ENCODE results near the gene CHD1.
A peak's percentile ranks its signal among the peaks of the same experiment; 100 is the strongest.

The CHD1 gene

DNA sequence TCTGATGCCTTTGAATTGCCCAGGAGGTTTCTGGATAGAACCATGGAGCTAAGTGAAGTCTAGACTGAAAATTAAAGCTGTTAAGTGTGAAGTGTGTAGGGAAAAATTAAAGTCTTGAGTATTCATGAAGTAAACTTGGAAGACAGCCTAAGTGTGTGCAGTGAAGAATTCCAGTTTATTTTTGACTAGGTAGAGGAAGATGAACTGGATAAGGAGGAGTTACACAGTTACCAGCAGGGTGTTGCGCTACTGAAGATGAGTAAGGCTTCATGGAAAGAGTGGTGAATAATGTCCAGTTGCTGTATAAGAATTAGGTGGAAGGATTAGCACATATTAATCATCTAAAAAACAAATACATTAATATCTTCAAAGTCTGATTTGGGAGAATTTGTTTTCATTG, 5.7 kb upstream of the CHD1 start:
- DNase-seq = no peak

DNA sequence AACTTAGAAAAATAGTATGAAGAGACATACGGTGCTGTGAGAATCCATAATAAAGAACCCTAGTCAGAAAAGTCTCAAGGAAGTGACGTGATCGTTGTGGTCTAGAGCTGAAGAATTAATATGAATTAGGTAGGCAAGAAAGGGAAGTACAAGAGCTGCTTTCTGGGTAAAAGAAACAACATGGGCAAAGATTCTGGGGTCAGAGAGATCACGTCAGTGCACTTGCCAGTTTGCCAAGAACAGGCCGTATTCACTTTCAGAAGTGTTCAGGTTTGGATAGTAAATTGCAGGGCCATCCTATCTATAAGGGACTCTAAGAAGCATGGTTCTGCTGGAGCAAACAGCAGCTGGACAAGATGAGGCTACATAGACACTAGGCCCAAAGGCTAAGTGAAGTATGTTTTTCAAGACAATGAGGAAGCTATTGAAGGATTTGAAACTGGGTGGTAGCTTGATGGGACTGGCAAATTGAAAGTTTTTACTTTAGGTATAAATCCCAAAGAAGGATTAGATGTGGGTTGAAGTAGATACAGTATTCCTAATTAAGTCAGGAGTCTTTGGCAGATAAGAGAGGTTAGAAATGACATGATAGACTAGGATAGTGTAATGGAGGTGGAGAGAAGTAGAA, 4.8 kb upstream of the CHD1 start:
- DNase-seq = peak; percentile 43

DNA sequence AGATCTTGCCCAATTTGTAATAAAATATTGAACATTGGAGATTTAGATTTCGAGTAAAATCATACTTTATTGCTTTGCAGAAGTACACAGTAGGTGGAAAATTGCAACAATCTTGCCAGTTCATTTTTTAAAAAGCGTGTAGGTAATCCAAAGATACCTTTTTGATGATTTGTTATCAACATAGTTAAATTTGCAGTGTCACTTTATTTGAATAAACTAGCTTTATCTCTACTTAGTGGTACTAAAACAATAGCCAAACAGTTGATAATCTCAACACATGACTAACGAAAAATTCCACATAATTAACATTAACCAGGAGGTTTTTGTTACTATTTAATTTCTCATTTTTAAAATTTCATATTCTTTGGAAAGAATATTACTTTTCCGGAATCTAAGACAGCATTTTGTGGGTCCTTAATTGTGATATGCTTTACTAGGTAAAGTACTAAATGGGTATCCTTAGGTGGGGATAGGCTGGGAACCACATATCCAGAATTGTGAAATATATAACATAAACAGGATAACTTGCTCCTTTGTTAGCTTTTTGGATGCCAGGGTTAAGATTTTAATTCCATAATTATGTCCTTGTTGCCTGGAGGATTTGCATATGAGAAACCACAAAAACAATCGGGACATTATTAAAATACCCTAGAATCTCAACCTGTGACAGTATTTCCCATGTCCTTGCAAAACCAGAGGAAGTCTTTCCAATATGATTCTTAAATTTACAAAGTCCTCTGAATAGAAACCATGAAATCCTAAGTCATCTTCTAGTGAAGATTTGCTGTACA, 2.4 kb upstream of the CHD1 start:
- DNase-seq = no peak

DNA sequence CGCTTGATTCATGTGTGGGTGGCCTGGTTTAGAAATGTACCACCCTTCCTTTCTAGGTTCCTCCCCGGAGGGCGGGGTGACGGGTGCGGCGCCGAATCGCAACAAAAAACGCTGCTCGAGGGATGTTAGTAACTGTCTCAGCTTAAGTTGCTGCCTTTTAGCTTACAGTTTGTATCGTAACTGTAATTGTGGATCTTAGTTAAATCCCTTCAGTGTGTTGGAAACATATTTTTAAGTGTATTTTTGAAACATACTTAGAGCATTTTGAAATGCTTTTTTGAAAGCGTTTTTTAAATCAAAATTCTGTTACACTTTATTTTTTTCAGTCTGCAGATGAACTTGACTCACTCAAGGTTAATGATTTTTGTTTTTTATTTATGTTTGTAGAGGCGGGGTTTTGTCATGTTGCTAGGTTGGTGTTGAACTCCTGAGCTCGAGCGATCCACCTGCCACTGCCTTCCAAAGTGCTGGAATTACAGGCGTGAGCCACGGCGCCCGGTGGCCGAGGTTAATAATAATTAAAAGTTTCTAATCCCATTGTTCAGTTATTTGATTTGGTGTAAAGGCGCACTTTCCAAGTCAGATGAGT, 997 bp upstream of the CHD1 start:
- peak; percentile 93 for DNase-seq

DNA sequence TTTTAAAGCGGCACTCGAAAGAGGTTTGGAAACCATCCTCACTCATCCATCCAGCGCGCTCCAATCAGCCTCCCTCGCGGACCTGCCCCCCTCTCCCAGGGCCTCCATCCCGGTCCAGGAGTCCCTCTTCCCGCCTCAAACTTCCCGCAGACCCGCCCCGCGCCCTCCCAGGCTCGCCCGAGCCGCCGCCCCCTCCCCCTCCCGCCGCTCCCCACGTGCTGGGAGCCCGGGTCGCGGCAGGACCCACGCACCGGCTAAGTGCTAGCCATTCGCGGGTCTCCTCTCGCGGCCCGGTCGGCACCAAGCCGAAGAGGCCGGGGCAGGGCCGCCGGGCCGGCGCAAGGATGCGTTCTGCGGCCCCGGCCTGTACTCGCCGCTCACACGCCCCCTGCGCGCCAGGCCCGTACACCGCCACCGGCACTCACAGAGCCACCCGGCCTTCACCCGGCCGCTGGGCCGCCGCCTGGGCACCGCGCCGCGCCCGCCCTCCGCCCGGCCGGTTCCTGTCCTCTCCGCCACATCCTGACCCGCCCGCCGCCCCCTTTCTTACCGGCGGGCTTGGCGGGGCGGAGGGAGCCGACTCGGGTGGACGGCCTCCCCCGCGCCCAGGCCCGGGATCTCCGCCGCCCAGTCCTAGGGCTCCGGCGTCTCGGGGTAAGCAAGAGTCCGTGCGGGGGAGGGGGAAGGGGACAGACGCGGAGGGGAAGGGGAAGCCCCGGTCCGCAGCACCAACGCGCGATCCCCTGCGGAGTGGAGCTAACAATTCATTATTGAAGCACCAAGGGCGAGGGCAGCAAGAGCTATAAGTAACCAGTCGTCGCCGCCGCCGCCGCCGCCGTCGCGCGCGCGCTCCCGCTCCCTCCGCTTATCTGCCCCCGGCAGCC, 576 bp downstream of the CHD1 start:
- peak; percentile 47 for DNase-seq

DNA sequence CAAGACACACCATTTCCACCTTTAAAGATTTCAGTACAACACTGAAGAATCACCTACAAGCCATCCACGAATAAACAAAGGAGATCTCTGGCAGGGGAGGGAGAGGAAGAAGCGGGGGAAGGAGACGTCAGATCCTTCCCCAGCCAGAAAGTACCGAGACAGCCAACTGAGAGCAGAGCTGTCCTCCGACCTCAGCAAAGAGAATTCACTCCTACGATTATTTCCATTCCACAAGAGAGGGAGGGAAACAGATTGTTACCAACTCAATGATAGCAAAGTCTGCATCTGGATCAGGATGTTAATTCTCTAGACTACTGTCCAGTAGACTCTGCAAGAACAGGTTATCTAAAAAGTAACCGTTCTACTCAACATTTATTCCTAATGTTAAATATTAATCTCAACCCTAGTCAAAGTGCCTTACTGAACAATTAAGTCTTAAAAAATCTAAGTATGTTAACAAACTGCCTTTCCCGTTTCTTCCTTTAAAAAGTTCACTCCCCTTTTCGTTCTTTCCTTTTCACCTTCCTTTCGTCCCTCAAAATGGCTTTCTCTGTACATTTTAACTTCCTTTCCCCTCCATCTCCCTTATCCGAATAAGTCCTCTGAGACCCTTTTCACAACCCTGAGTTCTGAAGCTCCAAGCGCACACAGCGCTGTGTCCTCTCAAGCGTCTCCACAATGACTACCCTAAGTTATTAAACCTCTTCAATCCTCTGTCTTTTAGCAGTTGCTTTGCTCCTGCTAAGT, 1.4 kb downstream of the CHD1 start:
- peak; percentile 63 for DNase-seq

DNA sequence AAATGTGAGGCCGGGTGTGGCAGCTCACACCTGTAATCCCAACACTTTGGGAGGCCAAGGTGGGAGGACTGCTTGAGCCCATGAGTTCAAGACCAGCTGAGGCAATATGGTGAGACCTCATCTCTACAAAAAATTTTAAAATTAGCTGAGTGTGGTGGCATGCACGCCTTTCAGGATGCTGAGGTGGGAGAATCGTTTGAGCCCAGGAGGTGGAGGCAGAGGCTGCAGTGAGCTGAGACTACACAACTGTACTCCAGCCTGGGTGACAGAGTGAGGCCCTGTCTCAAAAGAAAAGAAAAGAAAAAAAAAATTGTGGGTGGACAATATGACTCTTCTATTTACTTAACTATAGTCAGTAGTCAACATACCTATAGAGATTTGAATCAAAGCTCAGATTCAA, 4.8 kb downstream of the CHD1 start:
- DNase-seq = no peak

DNA sequence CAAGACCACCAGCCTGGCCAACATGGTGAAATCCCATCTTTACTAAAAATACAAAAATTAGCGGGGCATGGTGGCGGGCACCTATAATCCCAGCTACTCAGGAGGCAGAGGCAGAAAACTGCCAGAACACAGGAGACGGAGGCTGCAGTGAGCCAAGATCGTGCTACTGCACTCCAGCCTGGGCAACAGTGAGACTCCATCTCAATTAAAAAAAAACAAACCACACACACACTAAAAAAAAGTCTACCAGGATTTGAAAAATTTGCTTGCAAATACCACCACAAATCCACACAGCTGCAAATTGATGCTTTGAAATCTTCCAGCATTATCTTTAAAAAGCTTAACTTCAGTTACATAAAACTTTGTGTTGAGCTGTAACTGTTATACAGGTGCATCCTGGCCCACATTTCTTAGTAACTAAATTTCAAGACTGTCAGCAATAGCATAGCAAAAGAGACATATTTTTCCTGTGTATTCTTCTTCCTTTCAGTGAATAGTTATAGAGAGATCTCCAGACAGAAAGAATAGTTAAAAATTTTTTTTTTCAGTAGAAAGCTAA, 6.8 kb downstream of the CHD1 start:
- no peak for DNase-seq

DNA sequence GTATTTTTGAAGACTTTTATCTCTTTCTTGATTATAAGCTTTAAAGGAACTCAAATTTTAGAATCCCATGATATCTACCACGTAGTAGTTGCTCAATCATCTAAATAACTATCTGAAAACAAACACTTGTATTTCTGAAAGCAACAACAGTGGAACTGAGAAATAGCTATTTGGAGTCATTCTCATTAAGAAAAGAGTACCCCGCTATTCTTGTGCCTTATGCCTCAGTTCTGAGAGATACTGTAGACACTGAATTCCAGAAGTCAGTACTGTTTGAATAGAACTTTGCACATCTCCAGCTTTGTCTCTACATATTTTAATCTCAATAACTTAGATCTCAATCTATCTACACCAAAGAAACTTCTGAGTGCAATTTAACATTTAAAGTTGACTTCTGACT, 11.4 kb downstream of the CHD1 start:
- no peak for DNase-seq

DNA sequence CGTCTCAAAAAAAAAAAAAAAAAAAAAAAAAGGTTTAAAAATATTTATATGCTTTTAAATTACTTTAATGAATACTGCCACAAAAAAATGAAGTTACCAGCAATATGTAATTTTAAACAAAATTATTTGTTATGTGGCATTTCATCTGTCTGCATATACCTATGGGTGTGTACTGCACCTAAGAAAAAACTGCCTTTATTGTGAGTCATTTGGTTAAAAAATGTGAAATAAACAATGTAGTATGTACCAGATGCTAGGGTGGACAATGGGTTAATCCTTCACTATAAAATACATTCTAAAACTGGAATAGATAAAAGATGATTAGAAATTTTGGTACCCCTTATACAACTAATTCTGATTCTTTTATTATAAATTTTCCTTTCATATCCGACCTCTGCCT, 12.3 kb downstream of the CHD1 start:
- no peak for DNase-seq

DNA sequence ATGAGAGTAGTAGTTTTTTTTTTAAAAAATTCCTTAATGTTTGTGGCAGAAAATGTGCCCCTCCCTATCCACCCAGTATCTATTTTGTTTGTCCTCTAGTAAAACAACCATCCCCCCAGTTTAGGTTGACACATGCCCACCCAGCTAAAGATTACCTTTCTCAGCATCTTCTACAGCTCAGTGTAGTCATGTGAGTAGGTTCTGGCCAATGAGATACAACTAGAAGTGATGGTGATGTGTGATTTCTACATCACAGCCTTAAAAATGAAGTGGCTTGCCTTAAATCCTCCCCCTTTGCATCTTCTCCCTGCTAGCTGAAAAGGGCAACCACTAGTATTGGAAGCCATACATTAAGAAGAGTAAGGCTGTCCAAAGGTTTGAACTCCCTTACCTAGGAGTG, 14.9 kb downstream of the CHD1 start:
- DNase-seq = no peak

DNA sequence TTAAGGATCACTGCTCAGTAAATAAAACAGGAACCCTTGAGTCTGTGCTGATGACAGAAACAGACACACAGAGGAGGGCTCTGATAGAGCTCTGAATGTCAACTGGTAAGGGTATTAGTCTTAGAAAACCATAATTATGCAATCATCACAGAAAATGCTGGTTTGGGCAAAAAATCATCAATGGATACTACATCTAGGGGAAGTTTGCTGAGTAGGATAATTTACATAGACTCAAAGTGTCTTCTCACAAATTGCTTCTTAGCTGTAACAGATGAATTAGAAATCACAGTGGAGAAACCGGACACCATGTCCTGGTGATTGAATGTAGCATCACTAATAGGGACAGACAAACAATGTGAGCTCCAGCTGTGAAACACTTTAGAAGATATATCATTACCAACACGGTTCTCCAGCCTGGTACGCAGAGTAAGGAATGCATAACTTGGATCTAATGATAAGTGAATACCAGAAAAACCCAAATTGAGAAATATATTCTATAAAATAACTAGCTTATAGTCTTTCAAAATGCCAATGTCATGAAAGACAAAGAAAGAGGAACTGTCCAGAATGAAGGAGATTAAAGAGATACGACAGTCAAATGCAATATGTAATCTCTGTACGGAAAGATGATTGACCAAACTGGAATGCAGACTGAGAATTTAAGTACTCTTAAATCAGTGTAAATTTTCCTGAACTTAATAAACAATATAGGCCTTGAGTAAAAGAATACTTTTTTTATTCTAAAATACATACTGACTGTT, 17.3 kb downstream of the CHD1 start:
- no peak for DNase-seq

DNA sequence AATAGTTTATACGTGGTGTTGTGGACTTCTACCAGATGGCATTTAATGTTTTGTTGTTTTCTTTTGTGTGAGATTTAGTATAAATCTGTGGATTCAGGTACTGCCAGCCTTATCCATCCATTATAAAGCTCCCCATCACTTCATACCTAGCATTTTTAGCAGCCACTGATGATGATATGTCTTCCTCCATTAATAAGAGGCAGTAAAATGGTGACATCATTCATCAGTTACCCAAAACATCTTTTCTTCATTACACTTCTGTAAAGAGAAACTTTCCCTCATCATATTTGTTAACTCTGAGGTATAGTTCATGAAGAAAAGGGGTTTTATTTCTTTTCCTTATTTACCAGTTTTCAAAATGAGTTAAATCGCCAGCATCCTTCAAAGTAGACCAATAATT, 19.4 kb downstream of the CHD1 start:
- no peak for DNase-seq

DNA sequence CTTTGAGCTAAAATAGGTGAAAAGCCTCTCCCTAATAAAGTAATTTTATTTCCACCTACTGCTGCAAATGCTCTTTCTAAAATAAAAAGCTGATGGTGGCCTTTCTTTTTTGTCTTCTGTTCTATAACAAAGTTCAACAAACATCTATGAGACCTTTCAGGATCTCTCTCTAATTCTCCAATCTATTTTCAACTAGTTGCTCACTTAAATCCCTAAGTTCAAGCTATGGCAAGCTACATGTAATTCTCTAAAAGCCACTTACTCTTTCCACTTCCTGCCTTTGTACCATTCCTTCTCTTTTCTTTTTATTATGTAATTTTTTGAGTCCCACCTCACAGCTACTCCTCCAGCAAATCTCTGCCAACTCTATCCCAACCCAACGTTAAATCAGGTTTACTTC, 20.9 kb downstream of the CHD1 start:
- DNase-seq = no peak

DNA sequence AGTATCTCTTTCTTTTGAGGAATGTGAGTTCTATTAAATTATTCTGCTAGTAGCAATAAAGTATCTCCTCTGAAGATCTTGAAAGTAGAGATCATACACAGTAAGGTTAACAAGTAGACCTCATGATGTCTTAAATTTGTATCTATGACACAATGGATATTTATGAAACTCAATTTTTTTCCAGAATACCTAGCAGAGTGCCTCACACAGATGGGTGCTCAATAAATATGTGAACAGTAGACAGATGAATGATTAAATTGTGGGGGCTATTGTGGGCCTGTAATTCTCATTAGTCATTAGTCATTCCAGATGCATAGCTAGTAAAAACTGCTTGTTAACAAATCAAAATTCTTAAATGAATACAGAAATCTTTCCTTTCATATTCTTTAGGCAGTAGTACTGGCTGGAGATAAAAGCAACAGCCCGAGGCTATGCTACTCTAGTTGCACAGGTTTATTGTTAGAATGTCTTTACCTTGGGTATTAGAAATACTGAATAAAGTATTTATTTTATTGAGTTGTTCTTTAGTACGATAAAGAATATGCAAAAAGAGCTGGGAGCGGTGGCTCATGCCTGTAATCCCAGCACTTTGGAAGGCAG, 22.0 kb downstream of the CHD1 start:
- no peak for DNase-seq

DNA sequence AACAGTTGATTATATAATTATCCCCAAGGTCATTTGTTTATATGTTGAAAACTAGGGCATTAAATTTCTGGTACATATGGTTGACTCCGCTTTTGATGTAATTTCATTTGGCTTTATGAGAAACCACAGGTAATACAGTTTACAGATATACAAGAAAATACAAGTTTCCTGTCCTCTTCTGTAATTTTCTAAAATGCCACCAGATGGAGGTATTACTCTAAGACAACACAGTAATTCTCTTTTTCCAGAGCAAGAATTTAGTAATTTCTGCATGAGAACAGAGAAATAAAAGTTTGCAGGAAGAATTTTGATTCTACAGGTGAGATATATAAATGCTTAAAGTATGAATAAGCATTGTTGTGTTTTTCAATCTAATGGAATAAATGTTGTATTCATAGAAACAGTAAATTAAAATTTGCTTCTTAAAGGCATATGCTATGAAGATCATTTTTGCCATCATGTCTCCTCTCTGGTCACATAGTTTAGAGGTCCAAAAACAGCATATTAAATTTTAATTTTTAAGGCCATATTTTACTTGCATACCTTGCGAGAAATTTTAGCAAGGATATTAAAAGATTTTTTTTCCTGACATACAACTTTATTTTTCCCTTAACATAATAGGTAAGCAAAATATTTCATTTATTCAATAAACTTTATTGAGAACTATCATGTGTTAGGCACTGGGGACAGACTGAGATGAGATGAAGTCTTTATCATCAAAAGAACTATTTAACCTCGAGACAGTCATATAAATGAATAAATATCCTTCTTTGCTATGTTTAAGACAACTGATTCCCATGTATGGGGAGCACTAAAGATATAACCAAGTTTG, 22.7 kb downstream of the CHD1 start:
- no peak for DNase-seq

DNA sequence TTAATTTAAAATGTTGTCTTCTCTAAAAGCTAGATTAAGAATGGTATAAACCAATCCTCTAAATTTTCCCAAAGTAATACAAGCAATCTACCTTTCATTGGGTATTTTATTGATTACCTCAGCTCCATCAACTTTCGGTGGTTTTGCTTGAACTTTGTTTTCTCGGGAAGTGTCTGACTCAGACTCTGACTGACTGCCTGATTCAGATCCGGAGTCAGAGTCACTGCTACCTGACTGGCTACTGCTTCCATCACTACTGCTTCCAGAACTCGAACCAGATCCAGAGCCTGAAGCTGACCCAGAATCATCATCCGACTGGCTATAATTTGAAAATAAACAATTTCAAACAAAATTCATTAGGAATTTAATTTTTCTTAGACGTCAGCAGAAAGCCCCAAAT, 24.0 kb downstream of the CHD1 start:
- DNase-seq = peak; percentile 16

DNA sequence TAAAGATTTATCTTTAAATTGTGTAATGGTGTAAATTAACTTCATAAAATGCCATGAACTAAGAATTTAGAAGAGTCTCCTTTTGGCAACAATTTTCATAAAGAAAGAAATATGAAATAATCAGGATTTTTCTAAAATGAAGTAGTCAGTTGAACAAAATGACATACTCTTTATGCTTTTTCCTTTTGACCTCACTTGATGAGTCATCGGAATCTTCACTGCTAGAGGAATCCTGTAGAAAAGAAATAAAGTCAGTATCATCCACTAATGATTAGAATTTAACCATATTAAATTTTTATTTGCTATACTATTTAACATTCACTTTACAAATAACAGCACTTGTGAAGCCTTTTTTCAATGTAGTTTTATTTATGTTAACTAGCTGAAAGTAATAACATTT, 26.1 kb downstream of the CHD1 start:
- no peak for DNase-seq

DNA sequence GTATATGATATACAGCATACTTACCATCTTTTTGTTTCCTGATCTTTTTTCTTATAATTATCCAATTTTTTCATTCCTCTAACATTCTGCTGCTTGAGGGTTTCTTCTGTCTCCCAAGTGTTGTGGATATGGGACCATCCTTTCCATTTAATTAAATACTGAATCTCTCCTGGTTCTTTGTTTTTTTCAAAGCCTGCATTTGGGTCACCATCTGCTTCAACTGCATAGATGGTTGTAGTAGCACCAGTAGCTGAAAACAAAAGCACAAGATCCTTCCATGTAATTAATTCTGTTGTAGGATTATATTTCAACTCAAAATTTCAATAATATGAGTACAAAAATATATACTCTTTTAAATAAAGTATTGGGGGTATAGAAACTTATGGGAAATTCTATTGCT, 29.4 kb downstream of the CHD1 start:
- no peak for DNase-seq

DNA sequence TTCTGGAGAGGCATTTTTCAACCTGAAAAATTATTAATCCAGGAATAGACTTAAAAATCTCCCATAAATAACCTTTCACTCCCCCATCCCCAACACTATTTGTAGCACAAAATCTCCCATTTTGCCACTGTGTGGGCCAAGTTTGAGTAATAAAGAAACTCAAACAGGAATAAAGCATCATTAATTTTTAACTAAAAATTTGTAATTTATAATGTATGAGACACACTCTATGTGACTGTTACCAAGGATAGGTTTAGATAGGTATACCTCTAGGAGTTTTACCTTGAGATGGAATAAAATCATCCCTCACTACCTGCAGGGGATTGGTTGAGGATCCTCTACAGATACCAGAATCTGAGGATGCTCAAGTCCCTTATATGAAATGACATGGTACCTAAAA, 30.1 kb downstream of the CHD1 start:
- DNase-seq = no peak
